IPS-15b (cell line): ENCODE data around the gene TFDP2.

Experiments used
- H3K27me3 ChIP-seq: one replicate; pipeline ENCODE4 v1.6.1; 2013; ENCODE audit warnings: low read length; ENCODE audit not compliant: control insufficient read depth, insufficient read depth
- H3K36me3 ChIP-seq: one replicate; pipeline ENCODE4 v1.6.1; 2013; ENCODE audit warnings: low read length; ENCODE audit not compliant: control insufficient read depth, insufficient read depth
- H3K4me1 ChIP-seq: one replicate; pipeline ENCODE4 v1.6.1; 2013; ENCODE audit warnings: mild to moderate bottlenecking, low read length; ENCODE audit not compliant: control insufficient read depth, insufficient read depth
- H3K4me3 ChIP-seq: one replicate; pipeline ENCODE4 v1.5.1; 2013; ENCODE audit warnings: low read depth, low read length
- H3K9ac ChIP-seq: one replicate; pipeline ENCODE4 v1.6.1; 2013; ENCODE audit warnings: low read depth, mild to moderate bottlenecking, low read length
- H3K9me3 ChIP-seq: one replicate; pipeline ENCODE4 v1.6.1; 2013; ENCODE audit warnings: mild to moderate bottlenecking, low read length; ENCODE audit not compliant: control insufficient read depth, insufficient read depth

TFDP2 gene

DNA sequence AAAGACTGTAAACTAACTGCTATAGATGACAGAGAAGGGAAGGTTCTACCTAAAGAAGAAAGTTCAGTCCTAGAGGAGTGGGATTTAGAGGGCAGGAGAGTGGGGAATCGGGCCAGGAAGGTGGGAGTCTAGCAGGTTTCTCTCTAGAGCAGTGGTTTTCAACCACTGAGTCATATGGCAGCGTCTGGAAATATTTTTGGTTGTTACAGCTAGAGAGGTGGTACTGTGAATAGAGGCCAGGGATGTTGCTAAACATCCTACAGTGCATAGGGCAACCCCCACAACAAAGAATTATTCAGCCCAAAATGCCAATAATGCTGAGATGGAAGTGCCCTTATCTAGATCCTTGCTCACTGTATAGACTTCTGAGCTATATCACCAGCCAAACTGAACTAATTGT lies 244.2 kb downstream of the TFDP2 start:
- Histone ChIP-seq H3K9ac (no peak overlapping the region), H3K36me3 (peaks cover 18% of the 10 kb centered on the region), H3K27me3 (no peaks in the 10 kb centered on the region), H3K4me1 (no peaks in the 10 kb centered on the region), H3K9me3 (peaks cover 4% of the 10 kb centered on the region), H3K4me3 (no peak overlapping the region)

- peaks cover 21% of the 10 kb centered on the region for H3K36me3 ChIP-seq
- peaks cover 7% of the 10 kb centered on the region for H3K9me3 ChIP-seq
Observed at GRCh38 chr3:141904203-141904602, 245.1 kb downstream of the TFDP2 start.

GRCh38 chr3:141901914-141902313 lies 247.4 kb downstream of the TFDP2 start:
- H3K9me3 ChIP-seq = peaks cover 7% of the 10 kb centered on the region
- no peak overlapping the region for H3K9ac ChIP-seq
- H3K4me1 ChIP-seq = no peaks in the 10 kb centered on the region
- peaks cover 10% of the 10 kb centered on the region for H3K36me3 ChIP-seq
- no peak overlapping the region for H3K4me3 ChIP-seq
- H3K27me3 ChIP-seq = no peaks in the 10 kb centered on the region

More at GRCh38 chr3:141904203-141904602, 245.1 kb downstream of the TFDP2 start:
- Histone ChIP-seq H3K9ac (no peak overlapping the region), H3K4me3 (no peak overlapping the region), H3K4me1 (no peaks in the 10 kb centered on the region), H3K27me3 (no peaks in the 10 kb centered on the region)

- Histone ChIP-seq H3K4me1 (no peaks in the 10 kb centered on the region), H3K9me3 (peaks cover 7% of the 10 kb centered on the region), H3K36me3 (peaks cover 10% of the 10 kb centered on the region), H3K4me3 (no peak overlapping the region), H3K27me3 (no peaks in the 10 kb centered on the region), H3K9ac (no peak overlapping the region)
Observed at GRCh38 chr3:141900343-141900742, 249.0 kb downstream of the TFDP2 start.

GRCh38 chr3:141898908-141899307 lies 250.4 kb downstream of the TFDP2 start:
- Histone ChIP-seq H3K4me3 (no peak overlapping the region), H3K9me3 (peaks cover 7% of the 10 kb centered on the region), H3K36me3 (peaks cover 5% of the 10 kb centered on the region), H3K4me1 (no peaks in the 10 kb centered on the region), H3K9ac (no peak overlapping the region), H3K27me3 (no peaks in the 10 kb centered on the region)

GRCh38 chr3:141895731-141896130 lies 253.6 kb downstream of the TFDP2 start:
- no peak overlapping the region for H3K9ac ChIP-seq
- no peak overlapping the region for H3K4me3 ChIP-seq
- no peaks in the 10 kb centered on the region for H3K4me1 ChIP-seq
- peaks cover 5% of the 10 kb centered on the region for H3K36me3 ChIP-seq
- no peaks in the 10 kb centered on the region for H3K27me3 ChIP-seq
- peaks cover 7% of the 10 kb centered on the region for H3K9me3 ChIP-seq

- H3K27me3 ChIP-seq = no peaks in the 10 kb centered on the region
- H3K4me3 ChIP-seq = no peak overlapping the region
- H3K36me3 ChIP-seq = no peaks in the 10 kb centered on the region
- no peaks in the 10 kb centered on the region for H3K4me1 ChIP-seq
- H3K9ac ChIP-seq = no peak overlapping the region
- H3K9me3 ChIP-seq = no peaks in the 10 kb centered on the region
Observed at GRCh38 chr3:141894524-141895176, 254.7 kb downstream of the TFDP2 start.
